ENCODE results near the gene KHDC4.

- no peak for TF ChIP-seq CTCF (IDR thresholded peaks at IDR 0.05 in 4 of 5, conservative IDR thresholded peaks at IDR 0.05 in 1 of 5)
- TF ChIP-seq POLR2A (IDR thresholded peaks at IDR 0.05), result no peak
These were observed 7.8 kb upstream of the KHDC4 start for GRCh38 chr1:155941845-155942531.
